ENCODE data around the gene CDC42. TPM values are rescaled to one million over a fixed set of nuclear protein-coding genes. Genes with fewer than 3 reads are reported as not detected.

CDC42 gene
- total and polyA plus RNA-seq, 2 of the 13 experiments (the other 11 are each of a cell fraction or from before 2014, with no cell fraction given) = 138 to 237 TPM

- no peak for TF ChIP-seq FIP1L1 (IDR thresholded peaks at IDR 0.05; ENCODE audit: borderline replicate concordance, insufficient read depth, low read depth, low read length)
- no peak for TF ChIP-seq ZNF256 (CRISPR knock-in tag; conservative IDR thresholded peaks at IDR 0.05)
- TF ChIP-seq CREB1 (IDR thresholded peaks at IDR 0.05) = 0 out of 2 replicates have a peak, but pooled peaks have one; percentile 9
- TF ChIP-seq CREB1 (CRISPR knock-in tag; IDR thresholded peaks at IDR 0.05) = peak; percentile 86
- peak; percentile 76; the same call in 1 of the 2 replicates for TF ChIP-seq GTF3A (CRISPR knock-in tag; conservative IDR thresholded peaks at IDR 0.05)
- peak; percentile 48; the same call in 1 of the 2 replicates for TF ChIP-seq PRDM10 (CRISPR knock-in tag; IDR thresholded peaks at IDR 0.05; ENCODE audit: low read depth)
- peak; percentile 79 for TF ChIP-seq ATF1 (CRISPR knock-in tag; IDR thresholded peaks at IDR 0.05)
- TF ChIP-seq ZBTB25 (CRISPR knock-in tag; IDR thresholded peaks at IDR 0.05) = peak; percentile 47; the same call in 1 of the 2 replicates
- TF ChIP-seq NBN (conservative IDR thresholded peaks at IDR 0.05) = no peak
- TF ChIP-seq ZNF451 (CRISPR knock-in tag; IDR thresholded peaks at IDR 0.05) = no peak
- no peak for TF ChIP-seq ZSCAN22 (CRISPR knock-in tag; IDR thresholded peaks at IDR 0.05)
- no peak for TF ChIP-seq MTF1 (CRISPR knock-in tag; IDR thresholded peaks at IDR 0.05)
- peak; percentile 97 for TF ChIP-seq POLR2G (IDR thresholded peaks at IDR 0.05; ENCODE audit: low read depth, low read length)
- no peak for TF ChIP-seq TSC22D2 (CRISPR knock-in tag; IDR thresholded peaks at IDR 0.05; ENCODE audit: borderline replicate concordance)
- no peak for TF ChIP-seq KIAA2018 (CRISPR knock-in tag; IDR thresholded peaks at IDR 0.05; ENCODE audit: borderline replicate concordance)
- TF ChIP-seq ZNF75D (CRISPR knock-in tag; IDR thresholded peaks at IDR 0.05; ENCODE audit: borderline replicate concordance) = no peak; the same call in 1 of the 2 replicates
- TF ChIP-seq ZNF747 (CRISPR knock-in tag; IDR thresholded peaks at IDR 0.05; ENCODE audit: borderline replicate concordance) = 0 out of 2 replicates have a peak, but pooled peaks have one; percentile 2
These were observed 26.9 kb upstream of the CDC42 start (continued) for GRCh38 chr1:22025368-22026155.

Measured in HepG2 (cell line).